HCT116 (cell line): Measurements from ENCODE around the gene VAV2. TPM values are rescaled to one million over a fixed set of nuclear protein-coding genes. Genes with fewer than 3 reads are reported as not detected.

Experiments used
- ATAC-seq: fragments of 200-7000 bp; cut with Tn5 transposase; 2 replicates; pipeline ENCODE4 v1.9.1; 2020; ENCODE audit warnings: mild to moderate bottlenecking, moderate library complexity
- BruUV-seq: library from RNA; stranded (reverse); fragments of 400-500 nt; replicated peaks from 2 replicates; lab custom pipeline; 2021; lab: Mats Ljungman, UMichigan
- CTCF ChIA-PET: fragments of 300-600 bp; sonication (Branson Sonifier 250); formaldehyde crosslinking; loops from one replicate; lab custom pipeline; 2021; ENCODE audit warnings: antibody characterized with exemption; lab: Charles Lee
- POLR2A ChIA-PET: fragments of 300-600, 350-600 bp; sonication (Branson Sonifier 250); formaldehyde crosslinking; loops from one replicate; lab custom pipeline; 2021; ENCODE audit warnings: antibody characterized with exemption; lab: Charles Lee
- RAD21 ChIA-PET, 2 experiments: fragments of 300-600 bp; sonication (Branson Sonifier 250); formaldehyde crosslinking; loops; one replicate each; lab custom pipeline; 2023; ENCODE audit warnings: low total read pairs in 2 of 2; ENCODE audit not compliant: uncharacterized antibody in 2 of 2, unreplicated experiment in 2 of 2, low non-redundant PET in 1 of 2; lab: Charles Lee
- DNase-seq: peaks from one replicate; pipeline ENCODE4 v3.0.0-alpha.2; 2010; ENCODE audit warnings: low read depth, low spot score
- H2AFZ ChIP-seq: fragments of 200-600 bp; shearing (Covaris generic), sonication (generic); 2 replicates; pipeline ENCODE4 v1.6.1; 2017; ENCODE audit warnings: low read depth, mixed run types, mixed read lengths, antibody characterized with exemption, low read length; ENCODE audit not compliant: poor library complexity, severe bottlenecking
- H3K27ac ChIP-seq: 2 replicates; pipeline ENCODE4 v1.5.1; 2012; ENCODE audit warnings: low read depth, low read length
- H3K27me3 ChIP-seq: fragments of 200-600 bp; sonication (generic); 2 replicates; pipeline ENCODE4 v1.6.1; 2016; ENCODE audit warnings: mixed run types, low read length, mixed read lengths; ENCODE audit not compliant: insufficient read depth
- H3K36me3 ChIP-seq, 2 experiments: fragments of 200-500 bp in 1 of 2; fragments of 200-600 bp in 1 of 2; sonication (Bioruptor generic) in 1 of 2; sonication (generic) in 1 of 2; 2 replicates each; pipeline versions ENCODE4 v1.5.1 to v1.6.1; 2014 to 2016; ENCODE audit warnings: low read length in 2 of 2, inconsistent platforms in 1 of 2, mixed read lengths in 1 of 2, mixed run types in 1 of 2; ENCODE audit not compliant: insufficient read depth in 2 of 2, control insufficient read depth in 1 of 2
- H3K4me1 ChIP-seq, 2 experiments: fragments of 200-600 bp in 1 of 2; sonication (generic) in 1 of 2; 2 replicates each; pipeline versions ENCODE4 v1.5.1 to v1.6.1; 2012 to 2017; ENCODE audit warnings: low read length in 2 of 2, inconsistent platforms in 1 of 2, mild to moderate bottlenecking in 1 of 2, mixed read lengths in 1 of 2, mixed run types in 1 of 2, moderate library complexity in 1 of 2; ENCODE audit not compliant: insufficient read depth in 2 of 2, control insufficient read depth in 1 of 2
- H3K4me2 ChIP-seq: fragments of 200-600 bp; sonication (generic); 2 replicates; pipeline ENCODE4 v1.6.1; 2017; ENCODE audit warnings: mixed run types, low read length, mixed read lengths
- H3K4me3 ChIP-seq, 2 experiments: fragments of 200-600 bp in 1 of 2; sonication (generic) in 1 of 2; replicated peaks in 1 of 2; 2 replicates each; pipeline ENCODE4 v1.5.1; 2011 to 2016; ENCODE audit warnings: low read length in 2 of 2, control low read depth in 1 of 2, low read depth in 1 of 2, mild to moderate bottlenecking in 1 of 2, mixed read lengths in 1 of 2, mixed run types in 1 of 2
- H3K79me2 ChIP-seq: fragments of 200-600 bp; sonication (generic); 2 replicates; pipeline ENCODE4 v1.6.1; 2017; ENCODE audit warnings: mild to moderate bottlenecking, mixed run types, low read length, moderate library complexity, mixed read lengths; ENCODE audit not compliant: insufficient read depth
- H3K9ac ChIP-seq: fragments of 200-600 bp; sonication (generic); 2 replicates; pipeline ENCODE4 v1.6.1; 2016; ENCODE audit warnings: low read length, mixed read lengths
- H3K9me2 ChIP-seq: fragments of 200-600 bp; sonication (generic), shearing (Covaris generic); 2 replicates; pipeline ENCODE4 v1.6.1; 2017; ENCODE audit warnings: mixed run types, mild to moderate bottlenecking, moderate library complexity; ENCODE audit not compliant: insufficient read depth
- H3K9me3 ChIP-seq, 2 experiments: fragments of 200-500 bp in 1 of 2; fragments of 200-600 bp in 1 of 2; sonication (Bioruptor generic) in 1 of 2; sonication (generic) in 1 of 2; 2 replicates each; pipeline ENCODE4 v1.6.1; 2014 to 2017; ENCODE audit warnings: low read length in 2 of 2, mixed read lengths in 2 of 2, inconsistent platforms in 1 of 2, low read depth in 1 of 2, mild to moderate bottlenecking in 1 of 2, mixed run types in 1 of 2, moderate library complexity in 1 of 2; ENCODE audit not compliant: control insufficient read depth in 1 of 2, insufficient read depth in 1 of 2
- H4K20me1 ChIP-seq: fragments of 200-600 bp; sonication (generic), shearing (Covaris generic); 2 replicates; pipeline ENCODE4 v1.6.1; 2017; ENCODE audit warnings: mixed run types, mild to moderate bottlenecking, moderate library complexity; ENCODE audit not compliant: insufficient read depth
- CBX3 ChIP-seq: IDR thresholded peaks from 2 replicates; pipeline ENCODE4 v1.6.1; 2012; ENCODE audit warnings: low read depth
- CEBPB ChIP-seq: IDR thresholded peaks from 2 replicates; pipeline ENCODE4 v1.6.1; 2012; ENCODE audit warnings: low read depth
- EGR1 ChIP-seq: IDR thresholded peaks from 2 replicates; pipeline ENCODE4 v1.6.1; 2012; ENCODE audit warnings: low read depth
- EZH2phosphoT487 ChIP-seq: fragments of 200-600 bp; IDR thresholded peaks from 2 replicates; pipeline ENCODE4 v1.6.1; 2018; ENCODE audit warnings: antibody characterized with exemption, borderline replicate concordance
- FOSL1 ChIP-seq: IDR thresholded peaks from 2 replicates; pipeline ENCODE4 v1.6.1; 2012; ENCODE audit warnings: low read depth
- POLR2A ChIP-seq: IDR thresholded peaks from 2 replicates; pipeline ENCODE4 v1.7.0; 2011; ENCODE audit warnings: borderline replicate concordance; ENCODE audit not compliant: insufficient read depth, insufficient read length; ENCODE audit errors: extremely low read depth
- POLR2AphosphoS5 ChIP-seq: IDR thresholded peaks from 2 replicates; pipeline ENCODE4 v1.6.1; 2011; ENCODE audit warnings: mild to moderate bottlenecking, low read depth, low read length, moderate library complexity
- RAD21 ChIP-seq: IDR thresholded peaks from 2 replicates; pipeline ENCODE4 v1.6.1; 2012; ENCODE audit warnings: low read depth, mild to moderate bottlenecking
- SIN3A ChIP-seq: IDR thresholded peaks from 2 replicates; pipeline ENCODE4 v1.6.1; 2012; ENCODE audit warnings: low read depth
- SP1 ChIP-seq: IDR thresholded peaks from 2 replicates; pipeline ENCODE4 v1.6.1; 2012; ENCODE audit warnings: low read depth
- SRF ChIP-seq: IDR thresholded peaks from 2 replicates; pipeline ENCODE4 v1.6.1; 2012; ENCODE audit warnings: low read depth
- YY1 ChIP-seq: IDR thresholded peaks from 2 replicates; pipeline ENCODE4 v1.6.1; 2011; ENCODE audit warnings: low read length, low read depth, moderate library complexity, mild to moderate bottlenecking; ENCODE audit not compliant: insufficient replicate concordance; ENCODE audit errors: extremely low read depth
- ZNF274 ChIP-seq: fragments of 200-500 bp; sonication (Bioruptor generic); IDR thresholded peaks from 2 replicates; pipeline ENCODE4 v1.6.1; 2014; ENCODE audit warnings: mild to moderate bottlenecking, low read depth, low read length, inconsistent platforms
- intact Hi-C: fragments of 100-400 bp; cut with micrococcal nuclease; formaldehyde crosslinking; loops from 2 replicates; pipeline ENCODE4 v1.10.0; 2022
- total RNA-seq: library from RNA; stranded (reverse); gene quantifications from one replicate; pipeline ENCODE4 v1.2.1, GENCODE V29; 2021; ENCODE audit not compliant: unreplicated experiment
- TF ChIP-seq, protein P1 (sequence below): IDR thresholded peaks from 2 replicates; pipeline ENCODE4 v1.6.1; 2012; ENCODE audit warnings: low read depth
- TF ChIP-seq, protein P2 (sequence below): IDR thresholded peaks from 2 replicates; pipeline ENCODE4 v1.6.1; 2012
- TF ChIP-seq, protein P3 (sequence below): IDR thresholded peaks from 2 replicates; pipeline ENCODE4 v1.6.1; 2012

Gene VAV2
- total RNA-seq, 1 experiment from 2014 or later = 33.2 TPM

DNA sequence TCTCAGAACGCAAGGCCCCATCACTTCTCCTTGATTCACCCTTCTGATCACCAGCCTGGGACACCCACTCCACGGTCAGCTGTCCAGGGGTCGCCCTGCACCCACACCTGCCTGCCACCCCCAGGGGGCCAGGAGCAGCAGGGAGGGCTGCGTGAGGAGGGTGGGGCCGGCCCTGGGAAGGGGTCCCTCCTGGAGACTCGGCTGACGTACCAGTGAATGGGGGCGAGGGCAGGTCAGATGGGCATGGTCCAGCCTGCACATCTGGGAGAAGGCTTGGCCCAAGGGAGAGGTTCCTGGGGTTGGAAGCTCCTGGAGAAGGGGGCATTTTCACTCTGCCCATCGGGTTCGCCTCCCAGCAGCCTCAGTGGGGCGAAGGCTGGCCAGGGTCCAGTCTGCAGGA, 232.2 kb downstream of the VAV2 start:
- Histone ChIP-seq H3K4me3 (no peak overlapping the region), H3K36me3 (no peaks in the 10 kb centered on the region; a peak in 1 of 4 replicates), H3K4me1 (peaks cover 0 to 7% of the 10 kb centered on the region in 2 experiments; a peak in 1 of 4 replicates), H3K79me2 (no peaks in the 10 kb centered on the region), H3K9ac (no peak overlapping the region), H3K4me2 (no peak overlapping the region), H3K27me3 (no peaks in the 10 kb centered on the region), H4K20me1 (no peaks in the 10 kb centered on the region), H3K9me2 (no peaks in the 10 kb centered on the region), H3K27ac (no peak overlapping the region), H2AFZ (no peak overlapping the region), H3K9me3 (no peaks in the 10 kb centered on the region)
- ChIA-PET CTCF (interaction anchor here (1.0 kb wide), 1 partner anchor 17 kb away, joined by 7 read pairs; no protein-coding TSS in a partner anchor), RAD21 (no interaction called here), POLR2A (no interaction called here)
- ATAC-seq (no peak), DNase-seq (no peak)
- intact Hi-C loops = no loop called here
- no peak for TF ChIP-seq SP1
- no peak for TF ChIP-seq SRF
- TF ChIP-seq YY1 = no peak
- no peak for TF ChIP-seq FOSL1
- no TSS peak for BruUV-seq

DNA sequence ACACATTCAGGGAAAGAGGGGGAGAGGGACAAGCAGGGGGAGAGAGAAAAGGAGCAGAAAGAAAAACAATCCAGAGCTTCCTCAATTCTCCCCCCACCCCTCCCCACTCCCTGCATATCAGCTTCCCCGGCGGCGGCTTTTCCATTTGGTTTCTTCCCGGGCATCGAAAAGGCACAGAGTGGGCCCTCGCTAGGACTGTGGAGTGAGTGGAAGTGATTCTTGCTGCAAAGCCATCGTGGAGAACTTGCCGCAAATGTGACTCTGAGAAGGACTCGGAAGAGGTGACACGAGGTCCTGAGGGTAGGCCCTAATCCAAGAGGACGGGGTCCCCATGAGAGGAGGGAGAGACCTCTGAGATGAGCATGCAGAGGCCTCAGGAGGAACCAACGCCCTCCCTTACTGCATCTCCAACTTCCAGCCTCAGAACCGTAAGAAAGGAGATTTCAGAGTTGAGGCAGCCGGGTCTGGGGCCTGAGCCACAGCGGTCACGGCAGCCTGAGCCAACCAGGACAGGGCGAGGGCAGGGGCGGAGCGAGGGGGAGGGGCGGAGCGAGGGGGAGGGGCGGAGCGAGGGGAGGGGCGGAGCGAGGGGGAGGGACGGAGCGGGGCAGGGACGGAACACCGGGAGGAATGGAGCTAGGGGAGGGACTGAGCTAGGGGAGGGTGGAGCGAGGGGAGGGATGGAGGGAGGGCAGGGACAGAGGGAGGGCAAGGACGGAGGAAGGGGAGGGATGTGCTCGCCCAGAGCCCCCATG, 232.8 kb downstream of the VAV2 start:
- no TSS peak for BruUV-seq
- no peak overlapping the region for H3K4me3 ChIP-seq
- no peaks in the 10 kb centered on the region for H3K9me2 ChIP-seq
- H3K27me3 ChIP-seq = no peaks in the 10 kb centered on the region
- no peak overlapping the region for H3K27ac ChIP-seq
- ChIA-PET POLR2A (no interaction called here), CTCF (interaction anchor here (1.0 kb wide), 1 partner anchor 17 kb away, joined by 7 read pairs; no protein-coding TSS in a partner anchor), RAD21 (no interaction called here)
- no peak overlapping the region for H2AFZ ChIP-seq
- no peak overlapping the region for H3K9ac ChIP-seq
- H3K9me3 ChIP-seq = no peaks in the 10 kb centered on the region
- no peaks in the 10 kb centered on the region for H4K20me1 ChIP-seq
- ATAC-seq = peak; percentile 85
- no peak overlapping the region for H3K4me2 ChIP-seq
- peaks cover 0 to 7% of the 10 kb centered on the region in 2 experiments; a peak in 1 of 4 replicates for H3K4me1 ChIP-seq
- peak; percentile 10 for DNase-seq
- intact Hi-C loops = no loop called here
- no peaks in the 10 kb centered on the region; a peak in 1 of 4 replicates for H3K36me3 ChIP-seq
- H3K79me2 ChIP-seq = no peaks in the 10 kb centered on the region
- no peak for TF ChIP-seq POLR2A
- TF ChIP-seq EZH2phosphoT487 = no peak
- TF ChIP-seq, protein P1, sequence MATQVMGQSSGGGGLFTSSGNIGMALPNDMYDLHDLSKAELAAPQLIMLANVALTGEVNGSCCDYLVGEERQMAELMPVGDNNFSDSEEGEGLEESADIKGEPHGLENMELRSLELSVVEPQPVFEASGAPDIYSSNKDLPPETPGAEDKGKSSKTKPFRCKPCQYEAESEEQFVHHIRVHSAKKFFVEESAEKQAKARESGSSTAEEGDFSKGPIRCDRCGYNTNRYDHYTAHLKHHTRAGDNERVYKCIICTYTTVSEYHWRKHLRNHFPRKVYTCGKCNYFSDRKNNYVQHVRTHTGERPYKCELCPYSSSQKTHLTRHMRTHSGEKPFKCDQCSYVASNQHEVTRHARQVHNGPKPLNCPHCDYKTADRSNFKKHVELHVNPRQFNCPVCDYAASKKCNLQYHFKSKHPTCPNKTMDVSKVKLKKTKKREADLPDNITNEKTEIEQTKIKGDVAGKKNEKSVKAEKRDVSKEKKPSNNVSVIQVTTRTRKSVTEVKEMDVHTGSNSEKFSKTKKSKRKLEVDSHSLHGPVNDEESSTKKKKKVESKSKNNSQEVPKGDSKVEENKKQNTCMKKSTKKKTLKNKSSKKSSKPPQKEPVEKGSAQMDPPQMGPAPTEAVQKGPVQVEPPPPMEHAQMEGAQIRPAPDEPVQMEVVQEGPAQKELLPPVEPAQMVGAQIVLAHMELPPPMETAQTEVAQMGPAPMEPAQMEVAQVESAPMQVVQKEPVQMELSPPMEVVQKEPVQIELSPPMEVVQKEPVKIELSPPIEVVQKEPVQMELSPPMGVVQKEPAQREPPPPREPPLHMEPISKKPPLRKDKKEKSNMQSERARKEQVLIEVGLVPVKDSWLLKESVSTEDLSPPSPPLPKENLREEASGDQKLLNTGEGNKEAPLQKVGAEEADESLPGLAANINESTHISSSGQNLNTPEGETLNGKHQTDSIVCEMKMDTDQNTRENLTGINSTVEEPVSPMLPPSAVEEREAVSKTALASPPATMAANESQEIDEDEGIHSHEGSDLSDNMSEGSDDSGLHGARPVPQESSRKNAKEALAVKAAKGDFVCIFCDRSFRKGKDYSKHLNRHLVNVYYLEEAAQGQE = no peak
- TF ChIP-seq FOSL1 = no peak
- TF ChIP-seq EGR1 = no peak
- TF ChIP-seq RAD21 = no peak
- no peak for TF ChIP-seq SP1
- no peak for TF ChIP-seq POLR2AphosphoS5
- no peak for TF ChIP-seq ZNF274
- TF ChIP-seq CBX3 = no peak
- TF ChIP-seq SIN3A = no peak
- TF ChIP-seq, protein P2, sequence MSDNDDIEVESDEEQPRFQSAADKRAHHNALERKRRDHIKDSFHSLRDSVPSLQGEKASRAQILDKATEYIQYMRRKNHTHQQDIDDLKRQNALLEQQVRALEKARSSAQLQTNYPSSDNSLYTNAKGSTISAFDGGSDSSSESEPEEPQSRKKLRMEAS = no peak
- TF ChIP-seq, protein P3, sequence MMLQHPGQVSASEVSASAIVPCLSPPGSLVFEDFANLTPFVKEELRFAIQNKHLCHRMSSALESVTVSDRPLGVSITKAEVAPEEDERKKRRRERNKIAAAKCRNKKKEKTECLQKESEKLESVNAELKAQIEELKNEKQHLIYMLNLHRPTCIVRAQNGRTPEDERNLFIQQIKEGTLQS = no peak
- no peak for TF ChIP-seq CEBPB
